Transverse colon (tissue), 4 donors: ENCODE results near the gene DENND6B. TPM values are rescaled to one million over a fixed set of nuclear protein-coding genes. Genes with fewer than 3 reads are reported as not detected.
A peak's percentile ranks its signal among the peaks of the same experiment; 100 is the strongest.

Experiments used
- DNase-seq: peaks from one replicate; pipeline ENCODE4 v3.0.0-alpha.2; 2019
- H3K27ac ChIP-seq, 4 donors: fragments of 200-600 bp; sonication (generic); 2 replicates each; pipeline ENCODE4 v1.5.1; 2016 to 2018; ENCODE audit warnings: inconsistent platforms in 4 of 4
- H3K27me3 ChIP-seq: fragments of 200-600 bp; sonication (generic); 2 replicates; pipeline ENCODE4 v1.5.1; 2017; ENCODE audit warnings: inconsistent platforms
- H3K36me3 ChIP-seq, 4 donors: fragments of 200-600 bp; sonication (generic); 2 replicates each; pipeline ENCODE4 v1.5.1; 2017 to 2019; ENCODE audit warnings: inconsistent platforms in 4 of 4
- H3K4me1 ChIP-seq, 4 donors: fragments of 200-600 bp; sonication (generic); 2 replicates each; pipeline ENCODE4 v1.5.1; 2017 to 2020; ENCODE audit warnings: inconsistent platforms in 4 of 4
- H3K4me3 ChIP-seq, 4 donors: fragments of 200-600 bp; sonication (generic); 1 replicate in 1 of 4; 2 replicates in 3 of 4; pipeline versions ENCODE4 v1.5.1 to v1.6.1; 2017 to 2019; ENCODE audit warnings: inconsistent platforms in 4 of 4
- H3K9me3 ChIP-seq, 2 donors: fragments of 200-600 bp; sonication (generic); 2 replicates each; pipeline ENCODE4 v1.5.1; 2017 to 2019; ENCODE audit warnings: inconsistent platforms in 2 of 2
- CTCF ChIP-seq, 5 experiments: fragments of 200-600 bp in 3 of 5; fragments of 450-650 bp in 2 of 5; sonication (generic) in 3 of 5; IDR thresholded peaks; 1 replicate in 2 of 5; 2 replicates in 3 of 5; pipeline ENCODE4 v1.5.1; 2016 to 2017; ENCODE audit warnings: antibody characterized with exemption in 5 of 5, inconsistent platforms in 3 of 5, mild to moderate bottlenecking in 2 of 5, moderate library complexity in 1 of 5
- EP300 ChIP-seq: sonication (generic); formaldehyde crosslinking; IDR thresholded peaks from one replicate; pipeline ENCODE4 v1.6.1; 2017; ENCODE audit warnings: antibody characterized with exemption, low read depth
- POLR2A ChIP-seq: fragments of 450-650 bp; IDR thresholded peaks from one replicate; pipeline ENCODE4 v1.6.1; 2016; ENCODE audit warnings: antibody characterized with exemption, mild to moderate bottlenecking, moderate library complexity
- POLR2AphosphoS5 ChIP-seq, 3 donors: sonication (generic); formaldehyde crosslinking; IDR thresholded peaks; one replicate each; pipeline ENCODE4 v1.6.1; 2016; ENCODE audit warnings: antibody characterized with exemption in 3 of 3
- WGBS, 2 donors: methylation state at CpG; one replicate each; pipeline ENCODE4 v1.1.5; 2018; ENCODE audit warnings: low coverage in 1 of 2; 5-methylcytosine and 5-hydroxymethylcytosine counted together
- in situ Hi-C, 4 donors: fragments of 200-750 bp; cut with MboI; loops; one replicate each; pipeline versions ENCODE4 v1.15.0 to v1.15.1; 2017; ENCODE audit warnings: low sequenced_read_pairs in 3 of 4, low pct_ligation_motif_present in 1 of 4, low pct_unique_long_range_greater_than_20kb in 1 of 4
- intact Hi-C: fragments of 100-400 bp; cut with DNase I; formaldehyde crosslinking; loops from one replicate; pipeline ENCODE4 v1.15.1; 2023; ENCODE audit warnings: low total_unique reads
- total RNA-seq, 4 donors: library from RNA; depleted of rRNA; stranded (reverse); fragments of >200 nt; gene quantifications; one replicate each; pipeline ENCODE4 v1.1.0, GENCODE V29; 2016

DENND6B gene
- total RNA-seq, 4 donors from 2014 or later = 3.2 to 22.7 (median 8.3) TPM

GRCh38 chr22:50298266-50298637, 28.6 kb downstream of the DENND6B start:
- peaks cover 81 to 93% (median 88%) of the 10 kb centered on the region in 4 donors for H3K4me1 ChIP-seq
- H3K9me3 ChIP-seq = no peaks in the 10 kb centered on the region
- TF ChIP-seq POLR2AphosphoS5 (IDR thresholded peaks at IDR 0.05) = no peak
- TF ChIP-seq POLR2A = no peak
- TF ChIP-seq EP300 = no peak
- no peak for TF ChIP-seq CTCF (IDR thresholded peaks at IDR 0.05)
- in situ Hi-C loops (no loop called here), intact Hi-C loops (no loop called here)
- H3K36me3 ChIP-seq = no peaks in the 10 kb centered on the region
- H3K4me3 ChIP-seq = no peak overlapping the region
- H3K27me3 ChIP-seq = no peaks in the 10 kb centered on the region
- no peak for DNase-seq
- H3K27ac ChIP-seq = peak overlapping the region in 3 of 4 donors; percentile 92 to 96 (median 93)
- 76% methylated on average over 4 of the region's 4 CpGs; no CpG with 5 or more reads in 1 of the 2 donors for WGBS, 2 donors

GRCh38 chr22:50297510-50298265, 29.1 kb downstream of the DENND6B start:
- intact Hi-C loops = no loop called here
- H3K36me3 ChIP-seq = no peaks in the 10 kb centered on the region
- 86 to 100% methylated on average over 3 to 18 of the region's 20 CpGs for WGBS, 2 donors
- in situ Hi-C loops = no loop called here
- no peaks in the 10 kb centered on the region for H3K27me3 ChIP-seq
- no peak for TF ChIP-seq POLR2A
- TF ChIP-seq POLR2AphosphoS5 (IDR thresholded peaks at IDR 0.05) = no peak
- H3K9me3 ChIP-seq = no peaks in the 10 kb centered on the region
- peaks cover 81 to 93% (median 88%) of the 10 kb centered on the region in 4 donors for H3K4me1 ChIP-seq
- DNase-seq = no peak
- H3K27ac ChIP-seq = peak overlapping the region in 2 of 4 donors; percentile 15 to 92
- H3K4me3 ChIP-seq = no peak overlapping the region

- Histone ChIP-seq H3K4me1 (peaks cover 77 to 89% (median 84%) of the 10 kb centered on the region in 4 donors), H3K27ac (peak overlapping the region in 3 of 4 donors; percentile 15 to 20 (median 19)), H3K36me3 (no peaks in the 10 kb centered on the region), H3K27me3 (no peaks in the 10 kb centered on the region), H3K4me3 (no peak overlapping the region), H3K9me3 (no peaks in the 10 kb centered on the region)
- 73 to 77% methylated on average over 3 to 28 of the region's 29 CpGs for WGBS, 2 donors
- no peak for DNase-seq
- intact Hi-C loops (no loop called here), in situ Hi-C loops (no loop called here)
- TF ChIP-seq POLR2A (no peak), CTCF (IDR thresholded peaks at IDR 0.05) (no peak), EP300 (no peak), POLR2AphosphoS5 (IDR thresholded peaks at IDR 0.05) (no peak)
These were observed 29.9 kb downstream of the DENND6B start for GRCh38 chr22:50296658-50297490.

GRCh38 chr22:50294319-50294656, 32.5 kb downstream of the DENND6B start:
- Histone ChIP-seq H3K36me3 (peaks cover 0 to 11% (median 1%) of the 10 kb centered on the region in 4 donors), H3K4me1 (peaks cover 56 to 63% (median 58%) of the 10 kb centered on the region in 4 donors), H3K27ac (peak overlapping the region; percentile 78 to 94 (median 88)), H3K27me3 (no peaks in the 10 kb centered on the region), H3K9me3 (no peaks in the 10 kb centered on the region), H3K4me3 (peak overlapping the region in 2 of 4 donors; percentile 24 to 38)
- in situ Hi-C loops (no loop called here), intact Hi-C loops (no loop called here)
- WGBS, 2 donors = 39% methylated on average over 4 of the region's 5 CpGs; no CpG with 5 or more reads in 1 of the 2 donors
- DNase-seq = no peak
- TF ChIP-seq POLR2A = no peak
- no peak for TF ChIP-seq EP300
- TF ChIP-seq POLR2AphosphoS5 (IDR thresholded peaks at IDR 0.05) = no peak
- TF ChIP-seq CTCF (IDR thresholded peaks at IDR 0.05) = no peak
